ENCODE measurements around the gene CD47. TPM values are rescaled to one million over a fixed set of nuclear protein-coding genes. Genes with fewer than 3 reads are reported as not detected.

Gene CD47
- total and polyA plus RNA-seq, 2 donors (not counting 1 experiment from before 2014, with no cell fraction given) = 86.4 to 259 TPM

DNA sequence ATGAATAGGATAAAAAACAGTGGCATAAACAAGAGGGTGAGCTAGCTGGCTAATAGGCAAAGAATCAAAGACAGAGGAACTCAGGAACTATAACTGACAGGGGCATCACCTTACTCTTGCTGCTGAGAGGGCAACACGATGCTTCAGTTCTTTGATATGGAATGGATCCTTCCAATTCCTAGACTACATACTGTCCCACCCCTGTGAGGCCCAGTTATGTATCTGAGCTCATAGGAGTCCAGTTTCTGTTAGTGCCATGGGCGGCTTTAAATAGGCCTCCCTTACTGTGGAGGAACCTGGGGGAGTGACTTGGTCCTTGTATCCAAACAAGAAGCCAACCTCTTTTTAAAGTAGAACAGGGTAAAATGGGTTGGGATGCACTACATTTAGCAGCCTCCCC is 37.3 kb downstream of the CD47 start:
- H3K4me2 ChIP-seq (replicated peaks; ENCODE audit: low read depth, low read length, poor library complexity, severe bottlenecking) = no peak overlapping the region
- no peaks in the 10 kb centered on the region for H3K9me3 ChIP-seq (ENCODE audit: control extremely low read depth in 1 of 3, control insufficient read depth in 2 of 3, insufficient read depth in 1 of 3, low read length in 2 of 3)
- Mint-ChIP-seq H3K9me3 (ENCODE audit: insufficient read depth) (no peaks in the 10 kb centered on the region), H3K4me1 (peaks cover 45% of the 10 kb centered on the region), H3K4me3 (no peak overlapping the region), H3K27me3 (no peaks in the 10 kb centered on the region), H3K27ac (peak overlapping the region; percentile 84)
- H3K9ac ChIP-seq (ENCODE audit: low read length) = no peak overlapping the region
- no peak for TF ChIP-seq EZH2 (IDR thresholded peaks at IDR 0.05; ENCODE audit: borderline replicate concordance, insufficient read depth, low read depth, low read length, poor library complexity, severe bottlenecking)
- TF ChIP-seq, protein P1, sequence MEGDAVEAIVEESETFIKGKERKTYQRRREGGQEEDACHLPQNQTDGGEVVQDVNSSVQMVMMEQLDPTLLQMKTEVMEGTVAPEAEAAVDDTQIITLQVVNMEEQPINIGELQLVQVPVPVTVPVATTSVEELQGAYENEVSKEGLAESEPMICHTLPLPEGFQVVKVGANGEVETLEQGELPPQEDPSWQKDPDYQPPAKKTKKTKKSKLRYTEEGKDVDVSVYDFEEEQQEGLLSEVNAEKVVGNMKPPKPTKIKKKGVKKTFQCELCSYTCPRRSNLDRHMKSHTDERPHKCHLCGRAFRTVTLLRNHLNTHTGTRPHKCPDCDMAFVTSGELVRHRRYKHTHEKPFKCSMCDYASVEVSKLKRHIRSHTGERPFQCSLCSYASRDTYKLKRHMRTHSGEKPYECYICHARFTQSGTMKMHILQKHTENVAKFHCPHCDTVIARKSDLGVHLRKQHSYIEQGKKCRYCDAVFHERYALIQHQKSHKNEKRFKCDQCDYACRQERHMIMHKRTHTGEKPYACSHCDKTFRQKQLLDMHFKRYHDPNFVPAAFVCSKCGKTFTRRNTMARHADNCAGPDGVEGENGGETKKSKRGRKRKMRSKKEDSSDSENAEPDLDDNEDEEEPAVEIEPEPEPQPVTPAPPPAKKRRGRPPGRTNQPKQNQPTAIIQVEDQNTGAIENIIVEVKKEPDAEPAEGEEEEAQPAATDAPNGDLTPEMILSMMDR (IDR thresholded peaks at IDR 0.05) = no peak
- peaks cover 19% of the 10 kb centered on the region for H4K20me1 ChIP-seq (ENCODE audit: control insufficient read depth, insufficient read depth, low read length, poor library complexity, severe bottlenecking)
- intact Hi-C loops (cut with micrococcal nuclease) = no loop called here
- H3K4me1 ChIP-seq (ENCODE audit: control insufficient read depth in 2 of 2, insufficient read depth in 2 of 2, low read length in 2 of 2) = peaks cover 12 to 15% of the 10 kb centered on the region in 2 donors
- H3K4me3 ChIP-seq (ENCODE audit: control extremely low read depth in 1 of 5, extremely low read depth in 1 of 5, insufficient read depth in 1 of 5, low read depth in 2 of 5, low read length in 4 of 5) = no peak overlapping the region
- CTCF ChIA-PET = interaction anchor here (1.5 kb wide), 1 partner anchor 268 kb away, joined by 3 read pairs; no protein-coding TSS in a partner anchor
- H3K27me3 ChIP-seq (replicated peaks in 1 of 4; ENCODE audit: control extremely low read depth in 1 of 4, control insufficient read depth in 3 of 4, insufficient read depth in 4 of 4, low read length in 3 of 4) = no peaks in the 10 kb centered on the region
- peak overlapping the region in 1 of 2 donors; percentile 54 for H3K27ac ChIP-seq (ENCODE audit: low read length in 2 of 2)
- WGBS (ENCODE audit: insufficient coverage) = no CpG with 5 or more reads among the region's 2 CpGs
- POLR2A ChIA-PET = no interaction called here
- H2AFZ ChIP-seq (ENCODE audit: insufficient read depth, low read depth, low read length, poor library complexity, severe bottlenecking) = no peak overlapping the region
- no peak for ATAC-seq (ENCODE audit: low read depth)
- H3K36me3 ChIP-seq (replicated peaks in 1 of 2; ENCODE audit: control extremely low read depth in 1 of 2, control insufficient read depth in 1 of 2, extremely low read depth in 1 of 2, insufficient read depth in 2 of 2, low read length in 1 of 2) = peaks cover 27 to 86% of the 10 kb centered on the region in 2 experiments
- peaks cover 43% of the 10 kb centered on the region for H3K79me2 ChIP-seq (ENCODE audit: control insufficient read depth, insufficient read depth, low read length)
- no peak for DNase-seq

DNA sequence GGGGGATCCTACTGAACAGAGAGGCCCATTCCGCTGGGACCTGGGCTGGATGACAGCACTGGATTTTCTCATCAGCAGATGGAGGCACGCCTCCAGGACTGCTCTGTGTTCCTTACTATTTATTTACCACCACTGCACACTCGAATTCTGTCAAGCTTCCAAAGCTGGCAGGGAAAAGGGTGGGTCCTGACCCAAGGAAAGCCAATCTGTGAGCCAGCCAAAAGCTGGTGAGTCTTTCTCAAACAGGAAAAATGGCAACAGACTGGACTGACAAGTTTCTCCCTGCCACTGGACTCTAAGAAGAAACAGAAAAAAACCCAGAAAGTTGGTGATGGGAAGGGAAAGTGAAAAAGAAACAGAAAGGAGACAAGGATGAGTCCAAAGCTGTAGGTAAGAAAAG is 37.8 kb downstream of the CD47 start:
- Histone ChIP-seq H4K20me1 (ENCODE audit: control insufficient read depth, insufficient read depth, low read length, poor library complexity, severe bottlenecking) (peaks cover 19% of the 10 kb centered on the region), H3K9ac (ENCODE audit: low read length) (no peak overlapping the region), H2AFZ (ENCODE audit: insufficient read depth, low read depth, low read length, poor library complexity, severe bottlenecking) (no peak overlapping the region), H3K27me3 (replicated peaks in 1 of 4; ENCODE audit: control extremely low read depth in 1 of 4, control insufficient read depth in 3 of 4, insufficient read depth in 4 of 4, low read length in 3 of 4) (no peaks in the 10 kb centered on the region), H3K4me3 (ENCODE audit: control extremely low read depth in 1 of 5, extremely low read depth in 1 of 5, insufficient read depth in 1 of 5, low read depth in 2 of 5, low read length in 4 of 5) (no peak overlapping the region), H3K9me3 (ENCODE audit: control extremely low read depth in 1 of 3, control insufficient read depth in 2 of 3, insufficient read depth in 1 of 3, low read length in 2 of 3) (no peaks in the 10 kb centered on the region), H3K4me2 (replicated peaks; ENCODE audit: low read depth, low read length, poor library complexity, severe bottlenecking) (no peak overlapping the region), H3K36me3 (replicated peaks in 1 of 2; ENCODE audit: control extremely low read depth in 1 of 2, control insufficient read depth in 1 of 2, extremely low read depth in 1 of 2, insufficient read depth in 2 of 2, low read length in 1 of 2) (peaks cover 25 to 82% of the 10 kb centered on the region in 2 experiments), H3K79me2 (ENCODE audit: control insufficient read depth, insufficient read depth, low read length) (peaks cover 38% of the 10 kb centered on the region), H3K27ac (ENCODE audit: low read length in 2 of 2) (peak overlapping the region in 1 of 2 donors; percentile 54), H3K4me1 (ENCODE audit: control insufficient read depth in 2 of 2, insufficient read depth in 2 of 2, low read length in 2 of 2) (peaks cover 12 to 15% of the 10 kb centered on the region in 2 donors)
- CTCF ChIA-PET = interaction anchor here (1.5 kb wide), 1 partner anchor 269 kb away, joined by 3 read pairs; no protein-coding TSS in a partner anchor
- DNase-seq = no peak
- POLR2A ChIA-PET = no interaction called here
- H3K27me3 Mint-ChIP-seq = no peaks in the 10 kb centered on the region
- no peak overlapping the region for H3K4me3 Mint-ChIP-seq
- no peak for ATAC-seq (ENCODE audit: low read depth)
- TF ChIP-seq EZH2 (IDR thresholded peaks at IDR 0.05; ENCODE audit: borderline replicate concordance, insufficient read depth, low read depth, low read length, poor library complexity, severe bottlenecking) = no peak
- TF ChIP-seq, protein P1 (IDR thresholded peaks at IDR 0.05) = no peak
- peaks cover 44% of the 10 kb centered on the region for H3K4me1 Mint-ChIP-seq
- intact Hi-C loops (cut with micrococcal nuclease) = no loop called here
- H3K27ac Mint-ChIP-seq = peak overlapping the region; percentile 84
- H3K9me3 Mint-ChIP-seq (ENCODE audit: insufficient read depth) = no peaks in the 10 kb centered on the region
- WGBS (ENCODE audit: insufficient coverage) = 100% methylated on average over 3 of the region's 3 CpGs
